Thyroid gland (tissue), 4 donors: Measurements from ENCODE around the gene DCP2. TPM values are rescaled to one million over a fixed set of nuclear protein-coding genes. Genes with fewer than 3 reads are reported as not detected.

Experiments used
- DNase-seq, 2 donors: peaks; one replicate each; pipeline ENCODE4 v3.0.0-alpha.2; 2019
- H3K27ac ChIP-seq, 3 donors: fragments of 200-600 bp; sonication (generic); 1 replicate in 2 of 3; 2 replicates in 1 of 3; pipeline ENCODE4 v1.5.1; 2016 to 2019; ENCODE audit warnings: mild to moderate bottlenecking in 1 of 3, moderate library complexity in 1 of 3
- H3K27me3 ChIP-seq: fragments of 200-600 bp; sonication (generic); one replicate; pipeline ENCODE4 v1.5.1; 2019
- H3K36me3 ChIP-seq, 2 donors: fragments of 200-600 bp; sonication (generic); one replicate each; pipeline ENCODE4 v1.5.1; 2016 to 2019
- H3K4me1 ChIP-seq, 2 donors: fragments of 200-600 bp; sonication (generic); one replicate each; pipeline ENCODE4 v1.5.1; 2017 to 2019
- H3K4me3 ChIP-seq, 3 donors: fragments of 200-600 bp; sonication (generic); replicated peaks in 1 of 3; 1 replicate in 2 of 3; 2 replicates in 1 of 3; pipeline ENCODE4 v1.5.1; 2016; ENCODE audit warnings: mild to moderate bottlenecking in 1 of 3
- H3K9me3 ChIP-seq: fragments of 200-600 bp; sonication (generic); one replicate; pipeline ENCODE4 v1.5.1; 2017
- CTCF ChIP-seq, 6 experiments: fragments of 200-600 bp in 3 of 6; fragments of 450-650 bp in 3 of 6; sonication (generic) in 3 of 6; IDR thresholded peaks; one replicate each; pipeline ENCODE4 v1.5.1; 2016 to 2019; ENCODE audit warnings: antibody characterized with exemption in 6 of 6, mild to moderate bottlenecking in 2 of 6, inconsistent platforms in 1 of 6, moderate library complexity in 1 of 6
- POLR2A ChIP-seq, 2 donors: fragments of 450-650 bp; IDR thresholded peaks; one replicate each; pipeline ENCODE4 v1.6.1; 2017; ENCODE audit warnings: antibody characterized with exemption in 2 of 2, mild to moderate bottlenecking in 2 of 2, moderate library complexity in 1 of 2
- WGBS, 2 donors: methylation state at CpG; one replicate each; pipeline ENCODE4 v1.1.5; 2017; 5-methylcytosine and 5-hydroxymethylcytosine counted together
- intact Hi-C: fragments of 100-400 bp; cut with DNase I; formaldehyde crosslinking; loops from one replicate; pipeline ENCODE4 v1.15.1; 2023
- total RNA-seq, 4 donors: library from RNA; depleted of rRNA; stranded (reverse); fragments of >200 nt; gene quantifications; one replicate each; pipeline ENCODE4 v1.2.3, GENCODE V29; 2016

The DCP2 gene
- total RNA-seq, 4 donors from 2014 or later = 26.2 to 34.5 (median 27.5) TPM

GRCh38 chr5:112933651-112934365 lies 42.8 kb upstream of the DCP2 start:
- Histone ChIP-seq H3K4me1 (no peaks in the 10 kb centered on the region), H3K36me3 (no peaks in the 10 kb centered on the region), H3K27ac (no peak overlapping the region), H3K9me3 (no peaks in the 10 kb centered on the region), H3K27me3 (no peaks in the 10 kb centered on the region), H3K4me3 (no peak overlapping the region)
- DNase-seq = no peak
- intact Hi-C loops = no loop called here
- WGBS, 2 donors = 89 to 100% methylated on average over 1 of the region's 1 CpG
- TF ChIP-seq CTCF (IDR thresholded peaks at IDR 0.05) (no peak), POLR2A (IDR thresholded peaks at IDR 0.05) (no peak)

DNA sequence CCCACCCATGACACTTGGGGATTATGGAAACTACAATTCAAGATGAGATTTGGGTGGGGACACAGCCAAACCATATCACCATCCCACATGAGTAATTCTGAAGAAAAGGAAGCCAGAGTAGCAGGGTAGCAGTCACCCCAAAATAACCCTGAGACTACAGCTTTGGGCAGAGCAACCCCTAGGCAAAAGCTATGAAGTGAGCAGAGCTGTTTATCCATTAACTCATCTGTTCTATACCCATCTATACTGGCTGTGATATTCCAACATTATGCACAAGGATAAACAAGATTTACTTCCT lies 42.3 kb upstream of the DCP2 start:
- no peaks in the 10 kb centered on the region for H3K9me3 ChIP-seq
- no peaks in the 10 kb centered on the region for H3K27me3 ChIP-seq
- no peaks in the 10 kb centered on the region for H3K4me1 ChIP-seq
- H3K4me3 ChIP-seq = no peak overlapping the region
- intact Hi-C loops = no loop called here
- no peak for DNase-seq
- no peak for TF ChIP-seq POLR2A (IDR thresholded peaks at IDR 0.05)
- no peak for TF ChIP-seq CTCF (IDR thresholded peaks at IDR 0.05)
- H3K27ac ChIP-seq = no peak overlapping the region
- H3K36me3 ChIP-seq = no peaks in the 10 kb centered on the region

DNA sequence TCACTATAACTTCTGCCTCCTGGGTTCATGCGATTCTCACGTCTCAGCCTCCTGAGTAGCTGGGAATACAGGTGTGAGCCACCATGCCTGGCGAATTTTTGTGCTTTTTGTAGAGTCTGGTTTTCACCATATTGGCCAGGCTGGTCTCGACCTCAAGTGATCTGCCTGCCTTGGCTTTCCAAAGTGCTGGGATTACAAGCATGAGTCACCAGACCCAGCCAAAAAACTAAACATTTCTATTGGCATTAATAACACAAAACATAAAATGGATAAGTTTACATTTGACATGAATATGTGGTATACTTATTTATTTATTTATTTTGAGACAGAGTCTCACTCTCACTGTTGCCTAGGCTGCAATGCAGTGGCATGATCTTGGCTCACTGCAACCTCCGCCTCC lies 40.9 kb upstream of the DCP2 start:
- no peaks in the 10 kb centered on the region for H3K4me1 ChIP-seq
- H3K27me3 ChIP-seq = no peaks in the 10 kb centered on the region
- H3K9me3 ChIP-seq = no peaks in the 10 kb centered on the region
- 95 to 97% methylated on average over 5 of the region's 5 CpGs for WGBS, 2 donors
- DNase-seq = no peak
- no peak overlapping the region for H3K27ac ChIP-seq
- H3K4me3 ChIP-seq = no peak overlapping the region
- intact Hi-C loops = no loop called here
- H3K36me3 ChIP-seq = no peaks in the 10 kb centered on the region
- TF ChIP-seq CTCF (IDR thresholded peaks at IDR 0.05) (no peak), POLR2A (IDR thresholded peaks at IDR 0.05) (no peak)

GRCh38 chr5:112938286-112938685 lies 38.3 kb upstream of the DCP2 start:
- TF ChIP-seq CTCF (IDR thresholded peaks at IDR 0.05) (no peak), POLR2A (IDR thresholded peaks at IDR 0.05) (no peak)
- 92 to 93% methylated on average over 8 of the region's 8 CpGs for WGBS, 2 donors
- Histone ChIP-seq H3K36me3 (no peaks in the 10 kb centered on the region), H3K4me1 (no peaks in the 10 kb centered on the region), H3K9me3 (no peaks in the 10 kb centered on the region), H3K27ac (no peak overlapping the region), H3K4me3 (no peak overlapping the region), H3K27me3 (no peaks in the 10 kb centered on the region)
- no peak for DNase-seq
- intact Hi-C loops = no loop called here

GRCh38 chr5:112940670-112941069 lies 35.9 kb upstream of the DCP2 start:
- intact Hi-C loops = no loop called here
- H3K27ac ChIP-seq = no peak overlapping the region
- no peak for TF ChIP-seq CTCF (IDR thresholded peaks at IDR 0.05)
- no peak for TF ChIP-seq POLR2A (IDR thresholded peaks at IDR 0.05)
- WGBS, 2 donors = 76% methylated on average over 2 of the region's 2 CpGs
- no peaks in the 10 kb centered on the region for H3K9me3 ChIP-seq
- no peaks in the 10 kb centered on the region for H3K36me3 ChIP-seq
- no peaks in the 10 kb centered on the region for H3K27me3 ChIP-seq
- DNase-seq = no peak
- H3K4me3 ChIP-seq = no peak overlapping the region
- no peaks in the 10 kb centered on the region for H3K4me1 ChIP-seq
